Nephron progenitor cell (in vitro differentiated cells): Measurements from ENCODE around the gene NRDE2.

Experiments used
- DNase-seq: peaks from one replicate; pipeline ENCODE4 v3.0.0; 2021
- H3K27ac Mint-ChIP-seq: 2 replicates; pipeline ENCODE4 v1.8.0; 2021; ENCODE audit warnings: mild to moderate bottlenecking, moderate library complexity, mixed read lengths
- H3K27me3 Mint-ChIP-seq: 2 replicates; pipeline ENCODE4 v1.8.0; 2021; ENCODE audit warnings: mild to moderate bottlenecking, low read depth, mixed read lengths; ENCODE audit not compliant: poor library complexity
- H3K36me3 Mint-ChIP-seq: 2 replicates; pipeline ENCODE4 v1.8.0; 2021; ENCODE audit warnings: low read depth, mixed read lengths
- H3K4me1 Mint-ChIP-seq: 2 replicates; pipeline ENCODE4 v1.8.0; 2021; ENCODE audit warnings: mixed read lengths
- H3K4me3 Mint-ChIP-seq: 2 replicates; pipeline ENCODE4 v1.8.0; 2021; ENCODE audit warnings: mild to moderate bottlenecking, moderate library complexity, mixed read lengths
- H3K9me3 Mint-ChIP-seq: 2 replicates; pipeline ENCODE4 v1.8.0; 2021; ENCODE audit warnings: mild to moderate bottlenecking, moderate library complexity, mixed read lengths
- CTCF ChIP-seq: fragments of 200-600 bp; sonication (generic); IDR thresholded peaks from 2 replicates; pipeline ENCODE4 v1.5.0; 2021; ENCODE audit warnings: antibody characterized with exemption

The NRDE2 gene

GRCh38 chr14:90266441-90267154 lies 65.1 kb downstream of the NRDE2 start:
- peaks cover 3% of the 10 kb centered on the region for H3K27me3 Mint-ChIP-seq
- no peaks in the 10 kb centered on the region for H3K4me1 Mint-ChIP-seq
- TF ChIP-seq CTCF = no peak
- H3K9me3 Mint-ChIP-seq = no peaks in the 10 kb centered on the region
- peaks cover 75% of the 10 kb centered on the region for H3K36me3 Mint-ChIP-seq
- peak overlapping the region; percentile 68 for H3K27ac Mint-ChIP-seq
- no peak overlapping the region for H3K4me3 Mint-ChIP-seq
- no peak for DNase-seq

GRCh38 chr14:90263748-90264449 lies 67.8 kb downstream of the NRDE2 start:
- no peak for DNase-seq
- TF ChIP-seq CTCF = no peak
- peaks cover 7% of the 10 kb centered on the region for H3K9me3 Mint-ChIP-seq
- H3K4me1 Mint-ChIP-seq = no peaks in the 10 kb centered on the region
- no peak overlapping the region for H3K4me3 Mint-ChIP-seq
- H3K36me3 Mint-ChIP-seq = peaks cover 71% of the 10 kb centered on the region
- no peaks in the 10 kb centered on the region for H3K27me3 Mint-ChIP-seq
- H3K27ac Mint-ChIP-seq = no peak overlapping the region

GRCh38 chr14:90256354-90257131 lies 75.2 kb downstream of the NRDE2 start, which contains the start of gene PSMC1:
Gene PSMC1 (plus strand): TSS chr14:90256553. CDS start chr14:90256598, 45 bp downstream.
- peak within 1 kb of the TSS; percentile 95 for H3K27ac Mint-ChIP-seq
- H3K4me3 Mint-ChIP-seq = peak within 1 kb of the TSS; percentile 99
- peaks cover 30% of the 10 kb centered on the region for H3K4me1 Mint-ChIP-seq
- peaks cover 42% of the 10 kb centered on the region for H3K36me3 Mint-ChIP-seq
- peak; percentile 78 for DNase-seq
- TF ChIP-seq CTCF = no peak
- H3K9me3 Mint-ChIP-seq = peaks cover 10% of the 10 kb centered on the region
- H3K27me3 Mint-ChIP-seq = peaks cover 39% of the 10 kb centered on the region

GRCh38 chr14:90255871-90256270 lies 75.9 kb downstream of the NRDE2 start:
- Mint-ChIP-seq H3K36me3 (peaks cover 35% of the 10 kb centered on the region), H3K4me1 (peaks cover 30% of the 10 kb centered on the region), H3K27ac (no peak overlapping the region), H3K9me3 (peaks cover 3% of the 10 kb centered on the region), H3K27me3 (peaks cover 41% of the 10 kb centered on the region), H3K4me3 (peak overlapping the region; percentile 99)
- DNase-seq = no peak
- no peak for TF ChIP-seq CTCF

- Mint-ChIP-seq H3K27me3 (peaks cover 46% of the 10 kb centered on the region), H3K4me1 (peaks cover 30% of the 10 kb centered on the region), H3K9me3 (peaks cover 6% of the 10 kb centered on the region), H3K36me3 (peaks cover 20% of the 10 kb centered on the region), H3K4me3 (no peak overlapping the region), H3K27ac (no peak overlapping the region)
- no peak for DNase-seq
- no peak for TF ChIP-seq CTCF
Measured at GRCh38 chr14:90253826-90254225, 77.9 kb downstream of the NRDE2 start.
